Prostate gland (tissue), 2 donors: ENCODE measurements around the gene SERPINB2.
A peak's percentile ranks its signal among the peaks of the same experiment; 100 is the strongest.

Experiments used
- POLR2A ChIP-seq: fragments of 450-650 bp; IDR thresholded peaks from one replicate; pipeline ENCODE4 v1.6.1; 2016; ENCODE audit warnings: antibody characterized with exemption, mild to moderate bottlenecking
- POLR2AphosphoS5 ChIP-seq: sonication (generic); formaldehyde crosslinking; IDR thresholded peaks from one replicate; pipeline ENCODE4 v1.6.1; 2017; ENCODE audit warnings: antibody characterized with exemption
- TF ChIP-seq, protein P1 (sequence below), 4 experiments: fragments of 200-600 bp in 2 of 4; fragments of 450-650 bp in 2 of 4; sonication (generic) in 2 of 4; IDR thresholded peaks; 1 replicate in 3 of 4; 2 replicates in 1 of 4; pipeline ENCODE4 v1.5.1; 2016 to 2019; ENCODE audit warnings: antibody characterized with exemption in 4 of 4, mild to moderate bottlenecking in 2 of 4, moderate library complexity in 2 of 4

DNA sequence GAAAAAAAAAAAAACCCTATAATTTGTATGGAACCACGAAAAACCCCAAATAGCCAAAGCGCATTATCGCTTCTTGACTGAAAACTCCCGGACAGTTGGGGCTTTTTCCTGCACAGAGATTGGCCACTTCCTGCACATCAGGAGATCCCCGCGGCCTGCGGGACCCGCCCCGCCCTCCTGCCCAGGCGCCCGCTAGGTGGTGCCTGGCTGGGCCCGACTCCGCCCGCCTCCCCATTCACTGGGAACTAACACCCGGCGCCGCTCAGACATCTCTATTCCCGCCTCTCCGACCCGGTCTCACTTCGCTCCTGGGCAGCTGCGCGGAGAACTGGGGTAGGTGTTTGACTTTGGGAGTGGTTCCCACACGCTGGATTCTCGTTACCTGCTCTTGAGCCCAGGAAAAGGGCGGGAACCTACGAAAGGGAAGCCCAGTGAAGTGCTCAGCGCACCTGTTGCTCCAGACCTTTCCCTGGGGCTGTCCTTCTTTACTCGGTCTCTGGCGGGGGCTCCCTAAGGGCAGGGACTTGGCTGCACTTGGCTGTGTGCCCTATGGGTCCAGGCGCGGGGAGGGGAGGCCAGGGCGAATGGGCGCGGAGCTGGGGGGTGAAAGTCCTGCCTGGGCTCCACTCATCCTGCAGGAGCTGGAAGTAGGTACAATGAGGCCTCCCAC, 61.7 kb downstream of the SERPINB2 start, which contains the start of gene HMSD:
- TF ChIP-seq POLR2A (no peak), POLR2AphosphoS5 (no peak)
- TF ChIP-seq, protein P1, sequence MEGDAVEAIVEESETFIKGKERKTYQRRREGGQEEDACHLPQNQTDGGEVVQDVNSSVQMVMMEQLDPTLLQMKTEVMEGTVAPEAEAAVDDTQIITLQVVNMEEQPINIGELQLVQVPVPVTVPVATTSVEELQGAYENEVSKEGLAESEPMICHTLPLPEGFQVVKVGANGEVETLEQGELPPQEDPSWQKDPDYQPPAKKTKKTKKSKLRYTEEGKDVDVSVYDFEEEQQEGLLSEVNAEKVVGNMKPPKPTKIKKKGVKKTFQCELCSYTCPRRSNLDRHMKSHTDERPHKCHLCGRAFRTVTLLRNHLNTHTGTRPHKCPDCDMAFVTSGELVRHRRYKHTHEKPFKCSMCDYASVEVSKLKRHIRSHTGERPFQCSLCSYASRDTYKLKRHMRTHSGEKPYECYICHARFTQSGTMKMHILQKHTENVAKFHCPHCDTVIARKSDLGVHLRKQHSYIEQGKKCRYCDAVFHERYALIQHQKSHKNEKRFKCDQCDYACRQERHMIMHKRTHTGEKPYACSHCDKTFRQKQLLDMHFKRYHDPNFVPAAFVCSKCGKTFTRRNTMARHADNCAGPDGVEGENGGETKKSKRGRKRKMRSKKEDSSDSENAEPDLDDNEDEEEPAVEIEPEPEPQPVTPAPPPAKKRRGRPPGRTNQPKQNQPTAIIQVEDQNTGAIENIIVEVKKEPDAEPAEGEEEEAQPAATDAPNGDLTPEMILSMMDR (IDR thresholded peaks at IDR 0.05) = peak in 1 of 4 experiments; percentile 38
